ENCODE data around the gene IDUA.
"Not testable (repeated sequence)": the region's sequence is repeated elsewhere in the genome, so short reads cannot be mapped to it uniquely, and the experiment has no call there.

Gene IDUA

DNA sequence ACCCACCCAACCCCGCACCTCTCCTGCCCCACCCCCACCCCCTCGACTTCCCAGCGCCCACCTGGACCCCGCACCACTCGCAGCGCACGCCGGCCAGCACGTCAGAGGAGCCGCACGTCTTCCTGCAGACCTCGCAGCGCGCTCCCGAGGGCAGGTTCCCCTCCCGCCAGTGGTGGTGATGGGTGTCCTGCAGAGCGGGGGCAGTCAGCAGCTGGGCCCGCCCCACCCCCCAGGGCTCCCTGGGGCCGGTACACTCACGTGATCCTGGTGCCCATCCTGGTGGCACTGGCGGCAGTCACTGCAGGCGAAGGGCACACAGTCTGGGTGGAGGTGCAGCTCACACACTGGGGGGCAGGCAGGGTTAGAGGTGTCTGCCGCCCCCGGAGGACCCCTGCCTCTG, 18.6 kb upstream of the IDUA start:
- no peak for FAIRE-seq

GRCh38 chr4:968621-969394, 18.0 kb upstream of the IDUA start:
- no peak for FAIRE-seq

DNA sequence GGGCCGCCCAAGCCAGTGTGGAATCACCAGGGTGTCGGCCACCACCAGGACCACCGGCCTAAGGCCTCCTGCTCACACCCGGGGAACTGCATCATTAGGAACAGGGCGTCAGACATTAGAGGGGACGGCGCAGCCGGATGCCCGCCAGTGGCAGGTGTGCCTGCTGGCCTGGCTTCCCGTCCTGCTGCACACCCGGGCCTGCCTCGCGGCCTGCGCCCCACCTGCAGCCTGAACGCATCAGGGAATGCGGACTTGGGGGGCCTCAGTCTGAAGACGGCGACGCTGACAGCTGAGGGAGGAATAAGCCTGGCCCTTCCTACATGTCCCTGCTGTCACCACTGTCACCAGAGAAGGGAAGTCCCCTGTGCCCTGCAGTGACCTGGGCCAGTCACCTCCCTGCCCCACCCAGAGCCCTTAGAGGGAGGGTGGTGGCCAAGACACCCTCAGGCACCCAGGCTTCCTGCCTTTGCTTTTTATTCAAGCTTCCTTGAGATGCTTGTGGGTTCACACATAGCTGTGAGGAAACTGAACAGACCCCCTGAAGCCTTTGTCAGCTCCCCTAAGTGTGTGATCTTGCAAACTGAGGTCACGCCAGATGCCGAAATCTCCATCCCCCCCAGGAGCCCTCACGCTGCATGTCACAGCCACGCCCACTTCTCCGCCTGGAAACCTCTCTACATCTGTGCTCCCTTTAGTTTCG, 16.6 kb upstream of the IDUA start:
- no peak for FAIRE-seq

DNA sequence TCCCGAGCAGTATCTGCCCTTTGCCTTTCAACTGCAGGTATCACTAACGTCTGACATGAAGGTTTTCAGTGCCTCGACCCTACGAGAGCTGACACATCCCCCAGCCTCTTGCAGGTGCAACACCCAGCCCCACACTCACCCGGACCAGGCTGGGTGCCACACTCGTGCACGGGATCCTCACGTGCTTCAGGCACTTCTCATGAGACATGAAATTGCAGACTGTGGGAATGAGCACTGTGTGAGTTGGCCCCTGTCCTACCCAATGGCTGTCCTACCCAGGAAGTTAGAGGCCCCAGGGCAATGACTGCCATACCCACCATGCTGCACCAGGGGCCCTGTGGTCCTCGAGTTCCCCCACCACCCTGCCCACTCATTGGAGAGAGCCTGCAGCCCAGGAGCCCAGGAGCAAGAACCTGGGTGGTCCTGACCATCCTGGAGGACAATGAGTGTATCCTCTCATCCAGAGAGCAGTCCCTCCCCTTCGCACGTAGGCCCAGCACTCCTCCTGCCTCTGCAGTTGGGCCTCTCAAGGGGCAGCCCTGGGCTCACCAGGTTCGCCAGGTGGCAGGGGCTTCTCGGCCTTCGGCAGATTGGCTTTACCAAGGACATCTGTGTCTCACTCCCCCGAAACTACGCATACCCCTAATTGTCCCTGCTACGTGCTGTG, 15.9 kb upstream of the IDUA start:
- no peak for FAIRE-seq

DNA sequence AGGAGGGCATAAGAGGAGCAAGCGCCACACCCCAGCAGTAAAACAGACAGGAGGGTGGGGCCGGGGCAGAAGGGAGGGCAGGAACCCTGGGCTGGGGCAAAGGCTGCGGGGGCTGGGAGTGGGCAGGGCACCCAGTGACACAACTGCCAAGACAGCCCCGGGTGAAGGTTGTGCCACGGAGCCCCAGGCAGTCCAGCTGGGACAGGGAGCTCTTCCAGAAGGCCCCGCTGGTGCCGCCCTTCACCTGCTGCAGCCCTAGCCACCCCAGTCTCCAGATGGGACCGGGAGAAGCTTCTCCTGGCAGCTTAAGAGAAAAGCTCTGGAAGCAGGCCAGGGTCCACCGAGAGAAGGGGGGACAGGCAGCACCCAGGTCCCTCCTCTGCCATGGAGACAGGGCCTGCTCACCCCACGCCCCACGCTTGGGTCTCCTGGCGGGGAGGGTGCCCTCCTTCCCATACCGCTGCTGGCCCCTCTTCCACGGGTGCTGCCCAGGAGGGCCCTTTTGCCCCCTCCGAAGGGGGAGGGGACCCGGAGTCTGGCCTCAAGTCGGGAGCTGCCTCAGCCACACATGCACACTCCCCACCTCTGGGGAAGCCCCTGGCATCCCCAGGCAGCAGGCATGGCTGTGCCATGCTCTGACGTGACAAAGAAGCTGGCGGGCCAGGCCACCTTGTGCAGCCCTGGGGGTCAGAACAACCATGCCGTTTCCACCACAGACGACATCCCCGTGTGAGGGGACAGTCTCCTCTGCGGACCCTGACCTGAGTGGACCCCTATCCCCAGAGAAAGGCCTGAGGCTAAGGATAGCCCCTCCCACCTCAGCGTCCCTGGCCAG, 15.0 kb upstream of the IDUA start:
- no peak for FAIRE-seq

DNA sequence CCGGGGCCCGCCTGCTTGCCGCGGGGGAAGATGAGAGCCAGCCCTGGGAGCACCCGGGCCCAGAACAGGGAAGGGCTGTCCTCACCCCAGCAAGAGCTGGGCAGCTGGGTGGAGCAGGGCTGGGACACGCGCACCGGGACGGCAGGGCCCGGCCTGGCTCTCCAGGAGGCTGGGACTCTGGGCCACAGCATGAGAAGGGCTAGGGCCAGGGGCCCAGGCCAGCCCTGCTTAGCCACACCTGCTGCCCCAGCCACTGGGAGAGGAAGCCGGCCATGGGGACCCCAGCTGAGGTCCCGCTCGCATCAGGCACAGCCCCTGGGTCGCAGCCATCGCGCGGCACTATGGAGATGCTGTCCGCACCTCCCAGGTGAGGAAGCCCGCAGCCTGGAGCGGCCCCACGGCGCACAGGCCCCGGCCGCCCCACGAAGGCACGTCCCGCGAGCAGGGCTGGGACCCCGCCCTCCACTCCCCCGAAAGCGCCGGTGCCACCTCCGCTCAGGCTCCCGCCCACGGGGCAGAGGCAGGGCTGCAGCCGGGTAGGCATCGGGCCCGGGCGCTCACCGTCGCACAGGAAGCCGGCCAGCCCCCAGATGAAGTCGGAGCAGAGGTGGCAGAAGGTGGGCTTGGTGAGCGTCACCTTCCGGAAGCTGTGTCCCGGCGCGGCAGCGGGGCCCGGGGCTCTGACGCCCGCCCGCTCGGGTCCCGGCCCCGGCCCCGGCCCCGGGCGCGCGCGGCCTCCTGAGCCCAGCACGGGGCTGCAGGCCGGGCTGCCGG, 14.0 kb upstream of the IDUA start:
- no peak for FAIRE-seq

- FAIRE-seq, result no peak
These were observed 13.1 kb upstream of the IDUA start, which contains the start of gene DGKQ for GRCh38 chr4:973431-974397. Gene DGKQ, minus strand, starts transcription at chr4:973569. Its CDS starts 87 bp downstream, at chr4:973482.

- no peak for FAIRE-seq
These were observed 12.2 kb upstream of the IDUA start for GRCh38 chr4:974668-975067.

- not testable (repeated sequence) for FAIRE-seq
These were observed 10.8 kb upstream of the IDUA start for GRCh38 chr4:976016-976415.

GRCh38 chr4:978957-979701, 7.7 kb upstream of the IDUA start:
- FAIRE-seq, result no peak

DNA sequence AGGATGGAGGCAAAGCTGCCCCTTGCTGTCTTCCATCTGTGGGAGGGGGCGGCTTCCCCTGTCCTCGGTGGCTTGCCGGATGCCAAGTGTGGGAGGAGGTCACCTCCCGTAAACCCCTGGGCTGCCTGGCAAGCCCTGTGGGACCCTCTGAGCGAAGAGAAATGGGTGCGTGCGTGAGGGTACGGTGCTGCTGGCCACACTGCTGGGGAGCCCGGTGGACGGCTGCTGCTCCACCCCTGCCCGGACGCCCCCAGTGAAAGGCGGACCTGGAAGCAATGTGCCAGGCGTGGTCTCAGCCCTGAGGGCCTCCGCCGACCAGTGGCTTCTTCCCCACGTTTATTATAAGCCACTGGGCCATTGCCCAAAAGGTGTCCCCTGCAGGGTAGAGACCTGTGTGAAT, 4.6 kb upstream of the IDUA start:
- no peak for FAIRE-seq

- no peak for FAIRE-seq
These were observed 4.0 kb upstream of the IDUA start for GRCh38 chr4:982814-983213.

- no peak for FAIRE-seq
These were observed 2.3 kb upstream of the IDUA start for GRCh38 chr4:984336-985054.

- FAIRE-seq, result no peak
These were observed 1.6 kb upstream of the IDUA start for GRCh38 chr4:985123-985830.

DNA sequence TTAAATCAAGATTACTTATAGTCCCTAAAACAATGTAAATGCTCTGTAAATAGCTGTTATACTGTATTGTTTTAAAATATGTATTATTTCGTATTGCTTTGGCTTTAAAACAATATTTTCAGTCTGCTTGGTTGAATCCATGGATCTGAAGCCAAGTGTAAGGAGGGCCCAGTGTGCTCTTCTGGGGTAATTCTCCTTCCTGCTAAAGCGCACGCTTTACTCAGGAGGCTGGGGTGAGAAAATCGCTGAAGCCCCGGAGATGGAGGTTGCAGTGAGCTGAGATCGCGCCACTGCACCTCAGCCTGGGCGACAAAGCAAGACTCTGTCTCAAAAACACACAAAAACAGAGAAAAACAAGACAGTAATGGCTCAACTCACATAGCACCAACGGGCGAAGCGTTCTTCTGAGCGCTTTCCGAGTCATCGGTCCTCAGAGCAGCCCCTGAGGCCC, 391 bp upstream of the IDUA start:
- FAIRE-seq, result no peak

DNA sequence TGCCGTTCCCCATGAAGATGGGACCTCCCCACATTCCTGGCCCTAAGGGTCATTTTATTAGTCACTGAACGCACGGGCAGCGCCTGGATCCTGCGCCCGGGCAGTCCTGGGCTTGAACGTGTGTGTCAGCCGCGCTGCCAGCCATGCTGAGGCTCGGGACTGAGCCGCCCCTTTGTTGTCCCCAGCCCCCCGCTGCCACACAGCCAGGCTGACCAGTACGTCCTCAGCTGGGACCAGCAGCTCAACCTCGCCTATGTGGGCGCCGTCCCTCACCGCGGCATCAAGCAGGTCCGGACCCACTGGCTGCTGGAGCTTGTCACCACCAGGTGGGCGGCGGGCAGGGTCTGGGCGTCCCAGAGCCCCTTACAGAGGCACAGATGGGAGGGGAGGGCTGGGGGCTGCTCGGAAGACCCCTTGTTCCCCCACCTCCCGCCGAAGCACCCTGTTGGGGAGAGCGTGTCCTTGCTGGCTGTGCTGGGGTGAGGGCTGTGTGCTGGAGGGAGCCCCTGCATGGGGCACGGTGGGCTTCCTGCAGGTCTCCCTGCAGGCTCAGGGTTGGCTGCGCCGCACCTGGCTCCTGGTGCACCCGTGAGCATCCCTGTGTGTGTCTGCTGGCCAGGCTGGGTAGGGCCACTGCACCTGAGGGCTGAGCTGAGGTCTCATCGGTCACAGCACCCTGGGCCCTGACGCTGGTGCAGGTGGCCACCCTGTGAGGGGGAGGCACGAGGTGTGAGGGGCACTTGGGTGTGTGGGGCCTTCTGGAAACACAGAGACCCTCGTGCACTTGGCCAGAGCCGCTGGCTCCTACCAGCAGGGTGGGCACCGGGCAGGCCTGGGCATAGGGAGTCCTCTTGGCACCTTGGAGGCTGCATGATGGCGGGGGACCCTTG, 1.0 kb downstream of the IDUA start:
- no peak for FAIRE-seq
